Stimulated activated CD4-positive, alpha-beta T cell treated with anti-CD3 and anti-CD28 coated beads, Interleukin-12 subunit alpha, Interleukin-12 subunit beta, amount 100 ng/mL, for 48 hours (primary cell): ENCODE results near the gene C16orf74.
A peak's percentile ranks its signal among the peaks of the same experiment; 100 is the strongest.

Experiments used
- DNase-seq, 3 donors: peaks; one replicate each; pipeline ENCODE4 v3.0.0-alpha.2; 2020; ENCODE audit warnings: low read depth in 2 of 3, low spot score in 1 of 3

C16orf74 gene

DNA sequence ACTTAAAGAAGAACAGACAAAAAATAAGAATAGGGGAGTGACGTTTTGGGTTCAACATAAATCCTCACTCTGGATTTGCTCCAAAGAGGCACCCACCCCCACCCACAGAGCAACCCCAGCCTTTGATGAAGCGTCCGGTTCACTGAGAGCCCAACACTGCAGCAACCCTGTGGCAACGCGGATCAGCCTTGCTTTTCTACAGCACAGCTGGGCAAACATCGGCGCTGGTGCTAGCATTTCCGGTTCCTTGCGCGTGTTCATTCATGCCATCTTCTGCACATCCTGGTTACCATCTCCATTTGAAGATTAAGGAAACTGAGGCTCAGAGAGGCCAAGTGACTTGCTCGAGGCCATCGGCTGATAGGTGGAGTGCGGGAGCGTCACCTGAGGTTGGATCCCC is 53.5 kb downstream of the C16orf74 start:
- DNase-seq, result no peak

DNA sequence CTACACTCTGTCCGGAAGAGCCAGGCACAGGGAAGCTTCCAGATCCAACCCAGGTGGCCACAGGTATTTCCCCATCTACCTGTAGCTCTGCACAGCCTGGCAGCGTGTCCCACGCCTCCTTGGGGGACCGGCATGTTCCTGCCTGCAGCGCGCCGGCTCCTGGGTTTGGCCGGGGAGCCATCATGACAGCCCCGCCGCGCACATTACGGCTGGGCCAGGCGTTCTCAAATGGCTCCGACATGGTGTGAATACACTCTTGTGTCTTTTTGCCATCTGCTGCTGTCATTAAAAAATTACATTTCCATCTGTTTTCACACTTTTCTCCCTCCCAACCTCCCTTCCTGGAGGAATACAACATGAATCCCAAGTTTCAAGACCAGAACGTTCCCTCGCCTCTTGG is 54.1 kb downstream of the C16orf74 start:
- no peak for DNase-seq

DNA sequence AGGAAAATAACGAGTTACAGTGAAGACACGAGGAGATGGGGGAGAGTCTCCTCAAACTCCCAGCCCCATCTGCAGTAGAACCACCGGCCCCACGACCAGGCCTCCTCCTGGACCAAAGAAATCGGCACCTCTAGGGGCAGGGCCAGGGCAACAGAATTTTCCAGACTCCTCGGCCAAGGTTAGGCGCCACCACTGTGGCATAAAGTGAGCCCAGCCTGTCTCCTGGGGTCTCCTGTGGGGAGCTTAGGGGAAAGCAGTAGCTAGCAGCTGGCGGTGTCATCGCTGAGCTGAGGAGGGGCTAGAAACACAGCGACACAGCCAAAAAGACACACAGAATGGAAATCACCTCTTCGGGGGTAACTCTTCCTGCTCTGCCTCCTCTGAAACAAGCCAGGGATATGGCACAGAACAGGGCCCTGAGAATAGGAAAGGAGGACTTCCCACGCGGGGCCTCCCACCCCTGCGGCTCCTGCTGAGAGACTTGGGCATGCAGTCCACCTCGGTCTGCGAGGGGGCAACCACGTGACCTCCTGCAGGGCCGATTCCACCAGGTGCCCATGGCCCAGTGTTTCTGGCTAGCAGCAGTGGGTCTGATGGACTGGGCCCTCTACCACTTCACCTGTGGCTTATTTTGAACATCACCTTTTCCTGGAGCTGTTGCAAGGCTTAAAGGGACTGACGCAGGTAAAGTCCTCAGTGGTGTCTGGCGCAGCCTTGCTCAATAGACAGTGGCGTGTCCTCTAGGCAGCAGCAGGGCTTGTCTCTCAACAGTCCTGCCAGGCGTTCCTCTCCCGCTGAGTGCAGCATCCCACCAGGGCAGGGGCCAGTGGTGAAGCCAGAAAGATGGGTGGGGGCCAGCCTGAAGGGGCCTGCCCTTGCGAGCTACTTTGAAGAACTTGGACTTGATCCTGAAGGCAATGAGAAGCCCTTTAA is 55.4 kb downstream of the C16orf74 start:
- no peak for DNase-seq

DNA sequence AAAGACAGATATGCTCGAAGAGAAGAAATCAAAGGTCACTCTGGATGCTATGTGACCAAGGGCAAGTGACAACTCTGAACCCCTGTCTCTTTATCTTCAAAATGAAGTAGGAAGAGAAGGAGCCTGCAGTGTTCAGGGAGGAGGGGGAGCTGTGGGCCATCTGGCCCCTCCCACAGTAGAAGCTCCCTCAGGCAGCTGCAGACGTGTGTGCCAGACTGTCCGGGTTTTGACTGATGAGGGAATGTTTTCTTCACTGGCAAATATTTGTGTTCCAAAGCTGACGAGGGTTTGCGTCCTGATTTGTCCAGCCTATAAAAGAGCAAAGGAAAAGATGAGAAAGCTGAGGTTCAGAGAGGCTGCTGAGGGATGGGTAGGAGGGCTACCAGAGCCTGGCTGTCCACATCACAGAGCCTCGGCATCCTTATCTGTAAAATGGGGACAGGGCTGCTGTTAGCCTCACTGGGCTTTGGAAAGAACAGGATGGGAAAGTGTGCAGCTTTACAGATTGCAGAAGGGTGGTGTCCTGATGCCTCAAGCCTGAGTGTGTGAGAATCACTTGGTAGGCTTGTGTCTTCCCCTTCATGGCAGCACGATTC is 60.3 kb downstream of the C16orf74 start:
- no peak for DNase-seq

DNA sequence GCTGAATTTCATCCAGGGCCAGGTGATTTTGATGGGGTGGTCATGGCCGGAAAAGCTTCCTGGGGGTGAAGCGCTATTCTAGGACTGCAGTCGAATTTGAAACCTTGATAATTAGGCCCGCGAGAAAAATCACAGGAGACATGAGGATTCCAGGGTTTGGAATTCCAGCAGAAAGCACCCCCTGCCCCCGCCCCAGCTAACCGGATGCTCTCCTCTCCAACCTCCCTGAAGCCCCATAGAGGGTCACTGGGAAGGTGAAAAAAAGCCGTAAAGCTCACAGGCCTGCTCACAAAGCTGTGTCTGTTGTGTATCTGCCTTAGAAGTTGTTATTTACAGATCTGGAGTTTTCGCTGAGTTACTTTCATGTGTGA is 61.0 kb downstream of the C16orf74 start:
- no peak for DNase-seq

DNA sequence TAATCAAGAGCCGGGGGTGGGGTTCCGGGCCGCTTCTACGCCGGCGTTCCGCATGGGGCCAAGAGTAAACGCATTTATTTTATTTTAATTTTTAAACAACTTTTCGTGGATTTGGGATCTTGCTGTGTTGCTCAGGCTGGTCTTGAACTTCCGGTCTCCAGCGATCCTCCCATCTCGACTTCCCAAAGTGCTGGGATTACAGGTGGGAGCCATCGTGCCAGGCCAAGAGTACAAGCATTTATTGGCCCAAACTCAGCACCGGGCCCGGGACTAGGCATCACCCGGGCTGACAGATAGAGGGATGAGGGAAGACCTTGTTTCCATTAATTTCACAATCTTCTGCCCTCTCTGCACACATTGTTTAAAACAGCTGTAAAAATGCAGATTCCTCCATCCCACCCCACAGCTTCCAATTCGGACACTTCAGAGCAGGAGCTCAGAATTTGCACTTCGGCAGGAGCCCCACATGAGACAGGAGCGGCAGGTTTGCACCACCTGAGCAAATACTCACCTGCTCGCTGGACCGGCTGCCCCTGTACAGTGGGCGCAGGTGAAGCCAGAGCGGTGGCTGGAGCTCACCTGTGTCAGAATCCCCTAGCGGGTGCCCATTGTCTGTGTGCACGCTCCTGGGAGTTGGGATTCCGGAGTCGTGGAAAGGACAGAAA is 61.5 kb downstream of the C16orf74 start:
- no peak for DNase-seq

DNA sequence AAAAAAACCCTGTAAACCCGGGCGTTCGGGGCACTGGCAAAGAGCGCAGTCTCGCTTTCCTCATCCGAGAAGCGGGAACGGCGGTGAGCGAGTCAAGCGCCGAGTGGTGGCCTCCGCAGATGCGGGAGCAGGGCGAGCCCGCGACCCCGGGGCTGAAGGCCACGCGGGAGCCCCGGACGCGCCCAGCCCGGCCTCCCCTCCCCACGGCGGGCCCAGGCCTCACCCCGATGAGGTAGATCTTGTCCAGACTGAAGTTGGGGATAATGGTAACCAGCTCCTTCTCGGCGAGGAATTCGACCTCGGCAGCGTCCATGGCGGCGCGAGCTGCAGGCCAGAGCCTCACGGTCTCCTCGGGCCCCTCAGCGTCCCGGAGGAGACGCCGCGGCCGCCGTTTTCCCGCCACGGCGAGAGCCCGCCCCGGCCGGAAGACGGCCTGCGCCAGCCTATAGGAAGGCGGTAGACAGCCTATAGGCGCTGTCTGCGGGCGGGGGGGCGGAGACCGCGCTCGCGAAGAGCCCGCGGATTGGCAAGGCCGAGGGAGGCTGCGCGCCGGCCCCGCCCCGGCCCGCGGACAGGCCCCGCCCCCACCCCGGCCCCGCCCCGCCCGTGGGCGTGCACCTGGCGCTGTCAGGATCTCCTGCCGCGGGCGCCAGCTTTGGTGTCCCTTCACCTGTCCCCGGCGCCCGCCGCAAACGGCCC is 62.2 kb downstream of the C16orf74 start, which contains the start of gene GINS2:
Gene GINS2 (minus strand): TSS at position 369 of the 699 bp plus-strand sequence. CDS start 56 bp downstream, at position 313.
- DNase-seq, result peak; percentile 77 to 90 (median 89)

DNA sequence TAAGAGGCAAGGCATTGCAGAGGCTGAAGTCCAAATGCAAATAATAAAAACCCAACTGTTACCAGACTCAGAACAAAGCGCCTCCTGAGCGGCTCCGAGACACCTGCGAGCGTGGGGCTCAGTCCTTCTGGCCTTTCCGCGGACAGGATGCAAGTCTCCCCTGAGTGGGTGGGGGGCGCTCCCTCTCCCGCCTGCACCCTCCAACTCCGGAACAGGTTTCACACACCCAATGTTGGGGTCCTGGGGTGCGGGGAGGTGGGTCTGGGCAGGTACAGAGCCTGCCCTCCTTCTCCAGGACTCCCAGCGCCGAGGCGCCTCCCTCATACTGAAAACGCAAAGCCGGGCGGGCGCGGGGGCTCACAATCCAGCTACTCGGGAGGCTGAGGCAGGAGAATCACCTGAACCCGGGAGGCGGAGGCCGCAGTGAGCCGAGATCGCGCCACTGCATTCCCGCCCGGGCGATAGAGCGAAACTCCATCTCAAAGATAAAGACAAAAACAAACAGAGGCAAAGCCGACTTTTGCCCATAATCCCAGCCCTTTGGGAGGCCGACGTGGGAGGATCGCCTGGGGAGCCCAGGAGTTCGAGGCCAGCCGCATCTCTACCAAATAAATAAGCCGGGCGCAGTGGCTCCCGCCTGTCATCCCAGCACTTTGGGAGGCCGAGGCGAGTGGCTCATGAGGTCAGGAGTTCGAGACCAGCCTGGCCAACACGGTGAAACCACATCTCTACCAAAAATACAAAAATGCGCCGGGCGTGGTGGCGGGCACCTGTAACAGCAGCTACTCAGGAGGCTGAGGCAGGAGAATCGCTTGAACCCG is 63.0 kb downstream of the C16orf74 start:
- peak in 1 of 3 donors; percentile 10 for DNase-seq

DNA sequence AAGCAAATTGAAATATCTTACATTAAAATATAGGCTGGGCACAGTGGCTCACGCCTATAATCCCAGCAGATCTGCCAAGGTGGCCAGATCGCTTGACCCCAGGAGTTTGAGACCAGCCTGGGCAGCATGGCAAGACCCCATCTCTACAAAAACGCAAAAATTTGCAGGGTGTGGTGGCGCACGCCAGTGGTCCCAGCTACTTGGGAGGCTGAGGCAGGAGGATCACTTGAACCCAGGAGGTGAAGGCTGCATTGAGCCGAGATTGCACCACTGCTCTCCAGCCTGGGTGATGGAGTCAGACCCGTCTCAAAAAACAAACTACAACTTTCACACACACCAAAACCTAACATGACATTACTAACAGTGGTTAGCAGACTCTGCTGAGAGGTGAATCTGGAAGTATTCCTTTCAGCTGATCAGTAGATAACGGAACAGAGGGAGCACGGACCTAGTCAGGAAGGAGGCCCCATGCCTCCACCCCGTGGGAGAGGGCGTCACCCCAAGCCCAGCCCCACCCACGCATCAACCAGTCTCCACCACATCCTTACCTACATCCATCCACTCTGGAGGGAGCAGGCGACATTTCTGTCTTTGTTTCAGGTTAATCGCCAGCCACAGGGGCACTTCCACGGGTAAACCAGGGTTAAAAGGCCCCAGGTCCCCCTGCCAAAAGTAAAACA is 63.8 kb downstream of the C16orf74 start:
- peak; percentile 21 to 22 (median 21) for DNase-seq

DNA sequence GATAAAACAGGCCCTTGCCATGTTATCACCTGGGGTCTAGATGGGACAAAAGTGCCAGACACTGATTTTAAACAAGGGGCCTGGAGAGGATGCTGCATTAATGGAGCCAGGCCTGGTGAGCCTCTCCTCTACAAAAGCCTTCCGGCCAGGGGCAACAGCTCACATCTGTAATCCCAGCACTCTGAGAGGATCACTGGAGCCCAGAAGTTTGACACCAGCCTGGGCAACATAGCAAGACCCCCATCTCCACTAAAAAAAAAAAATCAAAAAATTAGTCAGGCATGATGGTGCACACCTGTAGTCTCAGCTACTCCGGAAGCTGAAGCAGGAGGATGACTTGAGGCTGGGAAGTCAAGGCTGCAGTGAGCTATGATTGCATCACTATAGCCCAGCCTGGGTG is 65.6 kb downstream of the C16orf74 start:
- no peak for DNase-seq

DNA sequence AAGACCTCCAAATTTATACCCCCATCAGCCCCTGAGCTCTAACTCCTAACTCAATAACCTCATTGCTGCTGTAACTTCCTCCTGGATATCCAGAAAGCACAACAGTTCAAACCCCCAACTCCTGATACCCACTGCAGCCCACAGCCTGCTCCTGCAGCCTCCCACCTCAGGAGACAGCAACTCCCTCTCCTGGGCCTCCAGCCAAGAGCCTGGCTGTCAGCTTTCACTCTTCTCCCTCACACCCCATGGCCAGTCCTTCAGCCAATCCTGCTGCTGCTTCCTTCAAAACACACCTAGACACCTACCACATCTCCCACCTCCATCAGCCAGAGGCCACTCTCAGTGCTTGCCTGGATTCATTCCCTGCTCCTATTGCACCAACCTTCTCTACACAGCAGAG is 67.5 kb downstream of the C16orf74 start:
- no peak for DNase-seq

DNA sequence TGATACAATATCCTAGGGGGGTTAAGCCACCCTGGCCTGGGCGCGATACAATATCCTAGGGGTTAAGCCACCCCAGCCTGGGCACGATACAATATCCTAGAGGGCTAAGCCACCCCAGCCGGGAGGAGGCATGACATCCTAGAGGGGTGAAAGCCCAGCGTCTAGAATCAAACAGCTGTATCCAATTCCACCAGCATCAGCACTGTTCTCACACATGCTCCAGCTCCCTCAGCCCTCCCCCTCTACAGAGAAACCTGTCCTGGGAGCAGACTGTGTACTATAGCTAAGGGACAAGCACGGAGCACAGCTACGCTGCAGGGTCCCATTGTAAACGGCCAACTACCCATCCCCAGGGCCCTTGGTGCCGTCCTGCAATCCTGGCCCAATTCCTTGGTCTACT is 68.4 kb downstream of the C16orf74 start:
- no peak for DNase-seq

DNA sequence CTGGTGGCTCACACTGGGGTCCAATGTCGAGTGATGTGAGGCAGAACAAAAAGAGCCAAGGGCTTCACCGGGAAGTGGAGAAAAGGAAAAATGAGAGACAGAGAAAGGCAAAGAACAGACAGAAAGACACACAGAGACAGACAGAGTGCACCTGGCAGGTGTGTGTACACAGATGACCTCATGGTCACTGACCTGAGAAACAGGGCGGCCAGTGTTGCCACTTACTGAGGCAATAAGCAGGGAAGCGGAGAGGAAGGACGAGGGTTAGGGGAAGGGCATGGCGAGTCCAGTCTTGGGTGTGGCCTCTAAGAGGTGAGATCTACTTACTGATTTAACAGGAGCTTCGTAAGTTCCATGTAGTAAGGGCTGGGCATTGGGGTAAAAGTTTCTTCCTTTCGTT is 69.6 kb downstream of the C16orf74 start:
- DNase-seq, result no peak

DNA sequence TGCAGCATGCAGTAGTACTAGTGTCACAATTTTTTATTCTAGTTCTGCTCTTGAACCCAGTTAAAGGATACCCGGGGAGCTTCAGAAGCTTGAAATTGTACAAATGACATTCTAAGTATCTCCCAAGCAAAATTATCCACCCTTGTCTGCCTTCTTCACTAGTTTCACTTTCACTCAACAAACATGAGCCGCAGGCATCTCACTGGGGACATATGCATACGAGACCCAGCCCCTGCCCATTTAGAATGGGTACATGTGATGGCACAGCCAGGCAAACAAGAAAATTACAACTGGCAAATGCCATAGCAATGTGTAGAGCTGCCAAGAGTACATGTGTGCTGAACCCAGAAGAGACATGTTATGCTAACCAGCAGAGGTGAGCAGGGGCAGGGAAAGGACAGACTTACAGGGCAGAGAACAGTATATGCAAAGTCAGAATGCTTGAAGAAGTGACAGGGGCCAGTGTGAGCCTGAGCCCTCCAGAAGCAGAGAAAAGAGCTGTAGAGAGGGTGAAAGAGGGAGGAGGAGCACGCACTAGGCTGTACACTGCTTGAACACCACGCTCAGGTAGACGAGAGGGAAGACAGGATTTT is 70.4 kb downstream of the C16orf74 start:
- DNase-seq, result no peak

DNA sequence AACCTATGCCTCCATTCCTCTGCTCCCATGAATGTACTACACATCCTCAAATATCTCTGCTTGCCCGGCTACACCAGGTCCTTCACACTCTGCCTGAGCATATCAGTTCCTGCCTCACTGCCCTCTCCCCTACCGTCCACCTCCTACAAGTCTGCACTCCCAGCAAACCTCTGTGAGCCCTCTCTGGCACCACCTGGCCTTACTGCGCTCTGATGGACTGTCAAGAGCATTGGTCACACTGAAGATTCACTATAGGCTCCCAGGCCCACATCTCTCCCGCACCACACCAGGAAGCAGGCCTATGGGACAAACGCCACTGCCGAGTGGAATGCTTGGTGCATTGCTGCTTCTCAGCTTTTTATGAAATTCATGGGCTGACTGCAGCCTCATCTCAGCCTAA is 71.0 kb downstream of the C16orf74 start:
- no peak for DNase-seq

DNA sequence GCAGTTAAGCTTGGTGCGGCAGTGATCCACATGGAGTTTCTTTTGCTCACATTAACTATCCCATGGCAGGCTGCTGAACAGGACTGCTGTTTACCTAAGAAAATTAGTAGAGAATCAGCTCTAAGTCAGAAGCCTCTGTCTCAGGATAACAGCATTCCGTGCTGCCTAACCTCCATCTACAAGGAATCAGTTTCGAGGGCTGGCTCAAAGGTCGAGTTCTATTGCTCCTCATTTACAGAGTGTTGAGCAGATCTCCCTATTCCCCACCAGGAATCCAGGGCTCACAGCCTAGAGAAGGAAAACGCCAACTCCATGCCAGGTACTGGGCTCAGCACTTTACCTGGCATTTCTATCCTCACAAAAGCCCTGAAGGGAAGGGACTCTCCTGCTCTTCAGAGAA is 72.1 kb downstream of the C16orf74 start:
- DNase-seq, result no peak

DNA sequence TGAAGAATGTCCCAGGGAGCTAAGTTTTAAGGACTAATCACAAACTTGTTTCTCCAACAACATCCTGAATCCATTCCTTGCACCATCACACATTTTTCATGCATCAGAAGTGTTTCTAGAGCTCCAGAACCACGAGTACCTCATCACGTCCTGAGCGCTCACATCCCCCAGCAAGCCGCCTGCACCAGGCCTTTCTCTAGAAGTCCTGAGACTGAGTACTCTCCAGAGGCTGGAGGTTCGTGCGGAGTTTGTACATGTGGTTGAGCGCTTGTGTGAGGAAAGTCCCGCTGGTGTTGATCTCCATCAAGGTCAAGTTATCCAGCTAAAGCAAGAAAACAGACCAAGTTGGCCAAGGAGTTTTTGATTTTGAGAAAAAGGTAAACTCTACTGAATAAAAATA is 72.9 kb downstream of the C16orf74 start:
- no peak for DNase-seq

DNA sequence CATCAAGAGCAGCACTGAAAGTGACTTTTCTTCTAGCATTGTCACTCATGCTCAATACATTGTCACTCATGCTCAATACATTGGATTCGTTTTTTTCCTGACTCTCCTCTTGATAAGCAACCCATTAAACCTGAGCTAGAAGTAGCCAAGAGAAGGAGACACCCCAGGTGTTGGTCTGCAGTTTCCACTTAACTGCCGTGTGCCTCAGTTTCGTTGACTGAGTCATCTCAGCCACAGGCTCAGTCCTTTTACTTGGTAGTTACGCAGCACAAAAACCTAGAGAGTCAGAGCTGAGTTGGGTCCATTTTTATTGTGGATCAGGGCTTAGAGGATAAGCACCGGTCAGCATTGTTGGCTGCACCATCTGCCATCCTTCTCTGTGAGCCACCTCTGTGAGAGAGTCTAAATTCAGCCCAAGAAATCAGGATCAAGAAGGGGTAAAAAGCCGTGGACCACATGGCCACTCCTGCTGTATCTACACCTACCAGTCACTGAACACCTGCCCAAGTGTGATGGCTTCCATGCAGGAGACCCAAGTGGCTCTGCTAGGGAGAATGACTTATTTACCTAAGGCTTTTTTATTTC is 73.4 kb downstream of the C16orf74 start:
- DNase-seq, result no peak

DNA sequence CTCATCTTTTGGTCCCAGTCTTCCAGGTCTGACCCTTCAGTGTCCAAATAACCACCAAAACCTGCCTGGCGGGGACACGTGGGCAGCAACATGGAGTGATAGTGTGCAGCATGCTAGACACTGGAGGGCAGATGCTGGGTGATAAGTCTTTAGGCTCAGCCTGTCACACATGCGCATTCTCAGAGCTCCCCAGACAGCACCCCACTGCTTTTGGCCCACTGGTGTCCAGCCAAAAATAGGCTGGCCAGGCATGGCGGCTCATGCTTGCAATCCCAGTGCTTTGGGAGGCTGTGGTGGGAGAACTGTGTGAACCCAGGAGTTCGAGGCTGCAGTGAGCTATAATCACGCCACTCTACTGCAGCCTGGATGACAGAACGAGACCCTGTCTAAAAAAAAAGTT is 74.4 kb downstream of the C16orf74 start:
- DNase-seq, result no peak
